ENCODE data around the gene NT5C1B.

Gene NT5C1B

DNA sequence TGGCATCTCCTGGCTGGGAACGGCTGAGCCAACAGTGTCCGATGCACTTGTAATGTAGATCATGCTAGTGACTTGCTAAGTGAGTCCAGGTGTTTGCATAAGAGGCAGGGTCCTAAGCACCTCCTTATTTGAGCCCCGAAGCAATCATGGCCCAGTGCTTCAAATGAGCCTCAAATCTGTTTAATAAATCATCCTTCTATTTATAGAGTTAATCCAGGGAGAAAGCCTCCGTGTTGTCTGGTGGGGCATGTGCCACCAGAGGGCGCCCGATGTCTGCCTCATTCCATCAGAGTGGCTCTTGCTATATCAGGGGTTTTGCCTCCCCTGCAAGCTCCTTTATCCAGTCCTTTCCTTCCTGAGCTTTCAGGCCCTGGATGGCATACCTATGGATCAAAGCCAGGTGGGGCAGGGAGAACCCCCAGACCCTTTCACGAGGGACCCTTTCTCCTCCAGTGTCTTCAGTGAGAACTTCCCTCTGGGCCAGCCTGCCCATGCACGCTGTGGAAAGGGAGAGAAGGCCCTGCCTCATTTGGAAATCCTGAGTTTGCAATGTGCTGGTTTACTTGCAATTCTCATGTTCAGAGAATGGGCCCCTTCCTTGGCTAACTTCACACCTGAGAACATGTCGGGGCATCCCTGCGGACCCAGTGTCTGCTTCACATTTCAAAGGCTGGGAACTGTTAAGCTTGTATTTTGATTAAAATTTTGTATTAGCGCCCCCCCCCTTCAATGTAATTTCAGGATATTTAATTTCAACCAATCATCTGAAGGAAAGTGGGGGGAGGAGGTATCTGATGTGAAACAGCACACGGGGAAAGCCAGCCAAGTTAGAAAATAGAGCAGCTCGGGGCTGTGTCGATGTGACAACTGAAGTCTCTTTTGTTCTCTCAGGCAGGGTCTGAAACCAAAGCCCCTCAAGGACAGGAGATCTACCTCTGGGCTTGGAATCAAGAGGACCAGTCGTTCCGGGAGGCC, 68.6 kb downstream of the NT5C1B start:
- Histone ChIP-seq H3K27me3 (ENCODE audit: insufficient read depth, poor library complexity, severe bottlenecking) (no peaks in the 10 kb centered on the region), H3K4me3 (replicated peaks; ENCODE audit: insufficient read depth, low read length) (no peak overlapping the region), H3K27ac (replicated peaks) (no peak overlapping the region)
- no peak for TF ChIP-seq SPI1 (IDR thresholded peaks at IDR 0.05; ENCODE audit: borderline replicate concordance, low read depth)
- TF ChIP-seq, protein P1, sequence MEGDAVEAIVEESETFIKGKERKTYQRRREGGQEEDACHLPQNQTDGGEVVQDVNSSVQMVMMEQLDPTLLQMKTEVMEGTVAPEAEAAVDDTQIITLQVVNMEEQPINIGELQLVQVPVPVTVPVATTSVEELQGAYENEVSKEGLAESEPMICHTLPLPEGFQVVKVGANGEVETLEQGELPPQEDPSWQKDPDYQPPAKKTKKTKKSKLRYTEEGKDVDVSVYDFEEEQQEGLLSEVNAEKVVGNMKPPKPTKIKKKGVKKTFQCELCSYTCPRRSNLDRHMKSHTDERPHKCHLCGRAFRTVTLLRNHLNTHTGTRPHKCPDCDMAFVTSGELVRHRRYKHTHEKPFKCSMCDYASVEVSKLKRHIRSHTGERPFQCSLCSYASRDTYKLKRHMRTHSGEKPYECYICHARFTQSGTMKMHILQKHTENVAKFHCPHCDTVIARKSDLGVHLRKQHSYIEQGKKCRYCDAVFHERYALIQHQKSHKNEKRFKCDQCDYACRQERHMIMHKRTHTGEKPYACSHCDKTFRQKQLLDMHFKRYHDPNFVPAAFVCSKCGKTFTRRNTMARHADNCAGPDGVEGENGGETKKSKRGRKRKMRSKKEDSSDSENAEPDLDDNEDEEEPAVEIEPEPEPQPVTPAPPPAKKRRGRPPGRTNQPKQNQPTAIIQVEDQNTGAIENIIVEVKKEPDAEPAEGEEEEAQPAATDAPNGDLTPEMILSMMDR (IDR thresholded peaks at IDR 0.05; ENCODE audit: insufficient read depth, low read length): peak; percentile 83
- DNase-seq (ENCODE audit: low read depth in 1 of 2, low spot score in 1 of 2): peak; percentile 18 to 38

DNA sequence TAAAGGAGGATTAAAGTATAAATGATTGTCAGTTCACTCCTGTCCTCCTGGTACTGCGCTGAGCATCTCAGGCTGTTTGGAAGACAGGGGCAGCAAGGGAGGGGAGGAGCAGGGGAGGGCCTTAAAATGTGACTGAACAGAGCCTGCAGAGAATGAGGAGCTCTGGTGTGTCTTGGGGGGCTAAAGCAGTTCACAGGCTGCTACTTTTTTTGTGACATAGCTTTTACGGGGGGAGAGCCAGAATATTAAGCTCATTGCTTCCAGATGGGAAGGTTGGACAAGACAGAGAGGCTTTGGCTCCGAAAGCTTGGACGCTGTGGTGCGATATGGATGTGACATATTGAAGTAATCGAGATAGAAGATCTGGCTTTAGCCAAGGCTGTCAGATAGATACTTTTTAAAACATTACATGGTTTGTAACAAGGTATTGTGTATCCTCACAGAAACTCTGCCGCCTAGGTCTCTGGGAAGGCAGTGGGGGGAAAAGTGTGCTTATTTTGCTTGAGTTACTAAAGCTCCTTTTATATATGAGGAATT, 69.4 kb downstream of the NT5C1B start:
- no peak overlapping the region for H3K4me3 ChIP-seq (replicated peaks; ENCODE audit: insufficient read depth, low read length)
- no peak for DNase-seq (ENCODE audit: low read depth in 1 of 2, low spot score in 1 of 2)
- TF ChIP-seq POLR2AphosphoS5 (IDR thresholded peaks at IDR 0.05; ENCODE audit: low read depth) (no peak), GABPA (IDR thresholded peaks at IDR 0.05; ENCODE audit: low read depth) (no peak), SPI1 (IDR thresholded peaks at IDR 0.05; ENCODE audit: borderline replicate concordance, low read depth) (no peak)
- TF ChIP-seq, protein P2, sequence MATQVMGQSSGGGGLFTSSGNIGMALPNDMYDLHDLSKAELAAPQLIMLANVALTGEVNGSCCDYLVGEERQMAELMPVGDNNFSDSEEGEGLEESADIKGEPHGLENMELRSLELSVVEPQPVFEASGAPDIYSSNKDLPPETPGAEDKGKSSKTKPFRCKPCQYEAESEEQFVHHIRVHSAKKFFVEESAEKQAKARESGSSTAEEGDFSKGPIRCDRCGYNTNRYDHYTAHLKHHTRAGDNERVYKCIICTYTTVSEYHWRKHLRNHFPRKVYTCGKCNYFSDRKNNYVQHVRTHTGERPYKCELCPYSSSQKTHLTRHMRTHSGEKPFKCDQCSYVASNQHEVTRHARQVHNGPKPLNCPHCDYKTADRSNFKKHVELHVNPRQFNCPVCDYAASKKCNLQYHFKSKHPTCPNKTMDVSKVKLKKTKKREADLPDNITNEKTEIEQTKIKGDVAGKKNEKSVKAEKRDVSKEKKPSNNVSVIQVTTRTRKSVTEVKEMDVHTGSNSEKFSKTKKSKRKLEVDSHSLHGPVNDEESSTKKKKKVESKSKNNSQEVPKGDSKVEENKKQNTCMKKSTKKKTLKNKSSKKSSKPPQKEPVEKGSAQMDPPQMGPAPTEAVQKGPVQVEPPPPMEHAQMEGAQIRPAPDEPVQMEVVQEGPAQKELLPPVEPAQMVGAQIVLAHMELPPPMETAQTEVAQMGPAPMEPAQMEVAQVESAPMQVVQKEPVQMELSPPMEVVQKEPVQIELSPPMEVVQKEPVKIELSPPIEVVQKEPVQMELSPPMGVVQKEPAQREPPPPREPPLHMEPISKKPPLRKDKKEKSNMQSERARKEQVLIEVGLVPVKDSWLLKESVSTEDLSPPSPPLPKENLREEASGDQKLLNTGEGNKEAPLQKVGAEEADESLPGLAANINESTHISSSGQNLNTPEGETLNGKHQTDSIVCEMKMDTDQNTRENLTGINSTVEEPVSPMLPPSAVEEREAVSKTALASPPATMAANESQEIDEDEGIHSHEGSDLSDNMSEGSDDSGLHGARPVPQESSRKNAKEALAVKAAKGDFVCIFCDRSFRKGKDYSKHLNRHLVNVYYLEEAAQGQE (IDR thresholded peaks at IDR 0.05; ENCODE audit: insufficient replicate concordance, low read depth): no peak
- TF ChIP-seq, protein P1 (IDR thresholded peaks at IDR 0.05; ENCODE audit: insufficient read depth, low read length): no peak

DNA sequence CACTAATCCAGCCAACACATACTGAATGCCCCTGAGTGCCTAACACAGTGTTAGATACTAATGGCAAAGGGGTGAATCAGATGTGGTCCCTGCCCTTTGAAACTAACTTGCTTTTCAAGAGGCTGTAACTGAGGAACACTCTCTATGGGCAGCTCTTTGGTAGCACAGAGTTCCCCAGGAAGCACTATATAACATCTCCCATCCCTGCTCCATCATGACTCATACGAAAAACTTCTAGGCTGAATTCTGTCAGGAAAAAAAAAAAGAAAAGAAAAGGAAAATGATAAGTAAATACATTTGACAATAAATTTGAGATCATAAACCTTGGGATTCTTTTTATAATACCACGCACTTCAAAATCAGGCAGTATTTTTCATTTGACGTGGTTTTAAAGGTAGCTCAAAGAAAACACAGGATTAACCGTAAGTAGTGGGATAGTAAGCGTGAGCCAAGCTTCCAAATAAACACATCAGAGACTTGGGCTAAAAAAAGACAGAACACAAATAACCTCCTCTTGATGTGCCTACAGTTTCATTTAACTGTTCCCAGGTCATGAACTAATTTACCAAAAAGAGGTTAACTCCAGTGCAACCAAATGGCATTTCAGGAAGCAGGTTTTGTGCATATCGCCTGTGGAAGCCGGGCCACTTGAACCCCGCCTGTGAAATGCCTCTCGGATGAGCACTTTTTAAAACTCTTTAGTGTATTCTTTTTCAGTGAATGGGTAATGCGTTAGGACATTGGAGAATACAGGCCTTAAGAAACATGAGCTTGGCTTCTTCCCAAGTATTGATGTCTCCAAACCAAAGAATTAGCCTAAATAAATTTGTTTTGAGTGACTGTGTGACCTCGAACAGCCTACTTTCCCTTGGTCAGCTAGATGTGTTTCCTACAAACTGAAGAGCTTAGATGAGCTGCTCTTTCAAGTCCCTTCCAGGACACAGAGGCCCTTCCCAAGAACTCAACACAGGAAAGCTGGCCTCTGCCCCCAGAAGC, 71.0 kb downstream of the NT5C1B start:
- no peak overlapping the region for H3K27ac ChIP-seq (replicated peaks)
- TF ChIP-seq, protein P2 (IDR thresholded peaks at IDR 0.05; ENCODE audit: insufficient replicate concordance, low read depth): no peak
- TF ChIP-seq POLR2AphosphoS5 (IDR thresholded peaks at IDR 0.05; ENCODE audit: low read depth): no peak
- no peak for TF ChIP-seq SPI1 (IDR thresholded peaks at IDR 0.05; ENCODE audit: borderline replicate concordance, low read depth)
- no peak for TF ChIP-seq GABPA (IDR thresholded peaks at IDR 0.05; ENCODE audit: low read depth)
- TF ChIP-seq, protein P1 (IDR thresholded peaks at IDR 0.05; ENCODE audit: insufficient read depth, low read length): no peak
- DNase-seq (ENCODE audit: low read depth in 1 of 2, low spot score in 1 of 2): no peak
- no peak overlapping the region for H3K4me3 ChIP-seq (replicated peaks; ENCODE audit: insufficient read depth, low read length)
- H3K27me3 ChIP-seq (ENCODE audit: insufficient read depth, poor library complexity, severe bottlenecking): no peaks in the 10 kb centered on the region

More for the DNA sequence above, 69.4 kb downstream of the NT5C1B start:
- H3K27me3 ChIP-seq (ENCODE audit: insufficient read depth, poor library complexity, severe bottlenecking): no peaks in the 10 kb centered on the region
- no peak overlapping the region for H3K27ac ChIP-seq (replicated peaks)
